Activated CD4-positive, CD25-positive, alpha-beta regulatory T cell treated with anti-CD3 and anti-CD28 coated beads, Interleukin-2, amount 50 U/mL, for 16 hours (primary cell): ENCODE results near the gene CLNK.

Experiments used
- DNase-seq: peaks from one replicate; pipeline ENCODE4 v3.0.0-alpha.2; 2020; ENCODE audit warnings: low read depth, low spot score

CLNK gene

GRCh38 chr4:10684631-10685030, at the start of gene CLNK:
TSS of gene CLNK (minus strand) at chr4:10684768. CDS start at chr4:10667869, 16,899 bp downstream.
- no peak for DNase-seq

GRCh38 chr4:10733481-10734062, 49.0 kb upstream of the CLNK start:
- no peak for DNase-seq

- DNase-seq: no peak
Observed at GRCh38 chr4:10732914-10733415, 48.4 kb upstream of the CLNK start.

- no peak for DNase-seq
Observed at GRCh38 chr4:10732235-10732913, 47.8 kb upstream of the CLNK start.

- no peak for DNase-seq
Observed at GRCh38 chr4:10731690-10732089, 47.1 kb upstream of the CLNK start.

- no peak for DNase-seq
Observed at GRCh38 chr4:10731162-10731561, 46.6 kb upstream of the CLNK start.

GRCh38 chr4:10730590-10730989, 46.0 kb upstream of the CLNK start:
- DNase-seq: no peak

- no peak for DNase-seq
Observed at GRCh38 chr4:10730019-10730418, 45.5 kb upstream of the CLNK start.

- no peak for DNase-seq
Observed at GRCh38 chr4:10729366-10729765, 44.8 kb upstream of the CLNK start.

- DNase-seq: no peak
Observed at GRCh38 chr4:10728016-10728415, 43.4 kb upstream of the CLNK start.

- no peak for DNase-seq
Observed at GRCh38 chr4:10727140-10727880, 42.7 kb upstream of the CLNK start.

- no peak for DNase-seq
Observed at GRCh38 chr4:10722957-10723356, 38.4 kb upstream of the CLNK start.

- DNase-seq: no peak
Observed at GRCh38 chr4:10721616-10722015, 37.0 kb upstream of the CLNK start.

- DNase-seq: no peak
Observed at GRCh38 chr4:10716163-10716562, 31.6 kb upstream of the CLNK start.

- no peak for DNase-seq
Observed at GRCh38 chr4:10715696-10716095, 31.1 kb upstream of the CLNK start.

GRCh38 chr4:10715135-10715534, 30.6 kb upstream of the CLNK start:
- no peak for DNase-seq

- DNase-seq: no peak
Observed at GRCh38 chr4:10713591-10713990, 29.0 kb upstream of the CLNK start.

- DNase-seq: no peak
Observed at GRCh38 chr4:10706236-10706635, 21.7 kb upstream of the CLNK start.

- DNase-seq: no peak
Observed at GRCh38 chr4:10704430-10704810, 19.9 kb upstream of the CLNK start.

GRCh38 chr4:10703766-10704429, 19.3 kb upstream of the CLNK start:
- DNase-seq: no peak

GRCh38 chr4:10703156-10703555, 18.6 kb upstream of the CLNK start:
- no peak for DNase-seq
